Stimulated activated CD8-positive, alpha-beta memory T cell treated with anti-CD3 and anti-CD28 coated beads, Interleukin-4, amount 100 ng/mL, for 24 hours (primary cell): ENCODE results near the gene ZBTB42.
A peak's percentile ranks its signal among the peaks of the same experiment; 100 is the strongest.

Source experiments
- DNase-seq: peaks from one replicate; pipeline ENCODE4 v3.0.0-alpha.2; 2020; ENCODE audit warnings: low read depth

The ZBTB42 gene

GRCh38 chr14:104795781-104796686 lies 4.9 kb upstream of the ZBTB42 start:
- peak; percentile 46 for DNase-seq

GRCh38 chr14:104796687-104797081 lies 4.2 kb upstream of the ZBTB42 start:
- no peak for DNase-seq

- no peak for DNase-seq
Measured at GRCh38 chr14:104797115-104798044, 3.5 kb upstream of the ZBTB42 start.

GRCh38 chr14:104798300-104799243 lies 2.3 kb upstream of the ZBTB42 start:
- DNase-seq, result no peak

- DNase-seq, result no peak
Measured at GRCh38 chr14:104799244-104800014, 1.5 kb upstream of the ZBTB42 start.

- DNase-seq, result peak; percentile 78
Measured at GRCh38 chr14:104800015-104800770, 708 bp upstream of the ZBTB42 start.

GRCh38 chr14:104801520-104802393 lies 856 bp downstream of the ZBTB42 start:
- DNase-seq, result no peak

- DNase-seq, result no peak
Measured at GRCh38 chr14:104802394-104803184, 1.7 kb downstream of the ZBTB42 start.

- DNase-seq, result no peak
Measured at GRCh38 chr14:104803280-104803911, 2.5 kb downstream of the ZBTB42 start.

- DNase-seq, result no peak
Measured at GRCh38 chr14:104803912-104804410, 3.1 kb downstream of the ZBTB42 start.

- no peak for DNase-seq
Measured at GRCh38 chr14:104804481-104805325, 3.8 kb downstream of the ZBTB42 start.

GRCh38 chr14:104805326-104805678 lies 4.4 kb downstream of the ZBTB42 start:
- DNase-seq, result no peak

- DNase-seq, result no peak
Measured at GRCh38 chr14:104805941-104806624, 5.2 kb downstream of the ZBTB42 start.

GRCh38 chr14:104806625-104807465 lies 5.9 kb downstream of the ZBTB42 start:
- DNase-seq, result no peak

- DNase-seq, result no peak
Measured at GRCh38 chr14:104808456-104808855, 7.6 kb downstream of the ZBTB42 start.
